Mononuclear cell (primary cell): ENCODE measurements around the gene IGF2BP3. TPM values are rescaled to one million over a fixed set of nuclear protein-coding genes. Genes with fewer than 3 reads are reported as not detected.

Source experiments
- H3K27me3 ChIP-seq: 2 replicates; pipeline ENCODE4 v1.6.0; 2011; ENCODE audit warnings: low read length, control low read depth; ENCODE audit not compliant: insufficient read depth
- H3K4me1 ChIP-seq: 2 replicates; pipeline ENCODE4 v1.5.1; 2011; ENCODE audit warnings: mild to moderate bottlenecking, low read length, control low read depth; ENCODE audit not compliant: insufficient read depth
- H3K4me3 ChIP-seq: 2 replicates; pipeline ENCODE4 v1.5.1; 2011; ENCODE audit warnings: mild to moderate bottlenecking, low read length, moderate library complexity
- H3K9me3 ChIP-seq: 2 replicates; pipeline ENCODE4 v1.5.1; 2011; ENCODE audit warnings: low read depth, mild to moderate bottlenecking, control low read depth, low read length
- total RNA-seq: library from RNA; depleted of rRNA; stranded (reverse); fragments of >200 nt; gene quantifications from one replicate; pipeline ENCODE4 v1.2.3, GENCODE V29; 2012

IGF2BP3 gene
- total RNA-seq, 1 donor: 13.7 TPM

DNA sequence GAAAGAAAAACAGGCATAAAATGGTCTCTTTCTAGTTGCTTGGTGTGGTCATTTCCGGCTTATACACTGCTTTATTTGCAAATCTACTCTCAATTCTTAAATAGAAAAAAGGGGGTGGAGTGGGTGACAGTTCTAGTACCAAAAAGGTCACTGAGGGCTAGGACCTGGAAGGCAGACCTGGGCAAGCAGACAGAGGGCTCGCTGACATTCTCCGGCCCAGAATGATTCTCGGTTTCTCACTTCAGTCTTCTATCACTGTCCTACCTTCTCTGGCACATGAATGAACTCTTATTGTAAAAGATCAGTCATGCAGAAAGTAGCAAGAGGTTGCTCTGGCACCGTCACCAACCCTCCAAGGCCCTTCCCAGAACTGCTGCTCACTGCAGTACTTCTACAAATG lies 117.1 kb downstream of the IGF2BP3 start:
- no peak overlapping the region for H3K4me3 ChIP-seq
- H3K4me1 ChIP-seq: no peaks in the 10 kb centered on the region
- no peaks in the 10 kb centered on the region for H3K9me3 ChIP-seq
- no peaks in the 10 kb centered on the region for H3K27me3 ChIP-seq

DNA sequence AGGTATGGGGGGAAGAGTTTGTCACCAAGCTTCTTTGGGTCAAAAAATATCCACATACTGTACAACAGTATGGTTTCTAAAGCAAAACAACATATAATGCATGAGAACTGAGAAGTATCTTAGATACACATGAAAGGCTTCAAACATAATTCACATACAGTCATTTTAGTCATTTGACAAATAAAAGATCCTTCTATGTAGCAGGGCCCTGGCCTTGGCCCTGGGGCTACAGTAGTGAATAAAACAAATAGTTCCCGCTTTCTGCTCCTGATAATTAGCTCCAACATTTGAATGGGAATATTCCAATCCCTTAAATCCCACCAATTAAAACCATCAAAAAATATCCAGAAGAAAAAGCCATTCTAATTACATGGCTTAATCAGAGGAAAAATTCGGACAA lies 119.8 kb downstream of the IGF2BP3 start:
- H3K9me3 ChIP-seq: no peaks in the 10 kb centered on the region
- peaks cover 24% of the 10 kb centered on the region for H3K4me1 ChIP-seq
- H3K4me3 ChIP-seq: no peak overlapping the region
- H3K27me3 ChIP-seq: no peaks in the 10 kb centered on the region

DNA sequence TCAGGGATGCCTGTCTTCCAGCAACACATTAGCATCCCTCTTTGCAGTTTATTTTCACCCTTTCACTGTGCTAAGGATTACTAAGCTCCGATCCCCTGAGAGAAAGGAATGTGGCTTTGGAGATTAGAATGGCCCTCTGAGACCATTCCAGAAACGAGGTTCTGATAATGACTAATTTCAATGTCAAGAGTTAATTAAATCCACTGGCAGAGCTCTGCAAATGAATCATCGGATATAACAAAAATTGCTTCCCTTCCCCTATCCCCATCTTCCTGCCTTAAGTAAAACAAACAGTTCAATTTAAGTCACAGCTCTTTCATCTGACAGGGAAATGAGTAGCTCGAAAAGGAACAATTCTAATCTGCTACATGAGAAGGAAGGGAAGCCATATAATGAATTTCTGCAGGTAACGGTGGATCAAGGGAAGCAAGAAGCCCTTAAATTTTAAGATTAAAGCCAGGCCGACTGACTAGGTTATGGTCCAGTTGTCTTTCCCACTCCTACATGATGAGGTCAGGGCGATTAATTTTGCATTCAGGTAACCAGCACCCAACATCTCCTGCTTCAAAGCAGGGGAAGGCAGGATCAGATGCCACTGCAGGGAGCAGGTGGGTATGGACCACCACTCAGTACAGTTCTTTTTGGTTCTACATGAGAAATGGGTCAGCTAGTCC lies 120.7 kb downstream of the IGF2BP3 start:
- Histone ChIP-seq H3K4me3 (no peak overlapping the region), H3K4me1 (peaks cover 24% of the 10 kb centered on the region), H3K27me3 (no peaks in the 10 kb centered on the region), H3K9me3 (no peaks in the 10 kb centered on the region)

DNA sequence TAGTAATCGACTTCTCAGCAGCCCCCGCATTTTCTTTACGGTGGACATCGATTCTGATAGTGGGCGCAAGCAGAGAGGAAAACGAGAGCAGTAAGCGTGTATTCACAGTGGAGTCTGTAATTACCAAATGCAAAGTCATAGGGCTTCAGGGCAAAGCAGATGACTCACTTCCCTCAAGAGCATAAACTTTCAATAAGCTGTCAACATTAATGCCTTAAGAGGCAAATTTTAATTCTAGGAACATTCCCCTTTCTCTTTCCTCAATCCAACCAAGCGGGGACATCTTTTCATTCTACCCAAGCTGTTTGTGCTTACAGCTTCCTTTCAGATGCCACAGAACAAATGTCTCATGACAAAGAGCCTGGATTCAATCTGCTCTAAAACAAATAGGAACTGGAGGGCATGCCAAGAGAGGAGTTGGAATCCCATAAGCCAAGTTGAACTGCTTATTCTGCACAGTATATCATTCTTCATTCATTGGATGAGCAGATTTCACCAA lies 122.6 kb downstream of the IGF2BP3 start:
- H3K4me3 ChIP-seq: no peak overlapping the region

DNA sequence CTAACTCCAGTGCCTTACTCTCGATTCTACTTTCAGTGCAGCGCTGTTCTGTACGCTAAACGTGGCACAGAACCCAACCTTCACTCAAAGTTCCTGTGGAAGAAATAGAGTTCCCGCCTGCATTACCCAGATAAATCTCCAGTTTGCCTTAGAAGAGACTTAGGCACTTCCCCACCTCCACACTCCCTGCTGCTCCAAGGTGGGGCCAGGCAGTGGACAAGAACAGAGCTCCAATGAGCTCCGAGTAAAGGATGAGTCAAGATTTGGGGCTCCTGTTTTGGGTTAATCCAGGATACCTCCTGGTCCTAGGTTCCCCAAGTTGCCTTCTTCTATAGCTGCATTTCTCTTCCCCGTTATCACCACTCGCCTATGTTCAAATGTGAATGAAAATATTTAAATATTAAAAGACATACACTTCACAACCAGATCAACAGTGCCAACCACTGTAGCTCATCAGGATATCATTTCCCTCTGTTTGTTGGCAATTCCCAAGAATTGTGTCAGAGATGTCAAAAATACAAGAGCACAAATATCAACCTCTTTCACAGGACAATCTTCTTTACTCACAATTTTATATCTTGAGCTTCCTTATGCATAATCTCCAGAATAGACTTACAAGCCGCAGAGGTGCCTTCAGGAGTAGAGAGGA lies 123.1 kb downstream of the IGF2BP3 start:
- Histone ChIP-seq H3K27me3 (no peaks in the 10 kb centered on the region), H3K4me3 (peak overlapping the region; percentile 47), H3K9me3 (no peaks in the 10 kb centered on the region), H3K4me1 (peaks cover 24% of the 10 kb centered on the region)

More for the DNA sequence above, 122.6 kb downstream of the IGF2BP3 start:
- H3K4me1 ChIP-seq: peaks cover 24% of the 10 kb centered on the region
- no peaks in the 10 kb centered on the region for H3K9me3 ChIP-seq
- no peaks in the 10 kb centered on the region for H3K27me3 ChIP-seq

DNA sequence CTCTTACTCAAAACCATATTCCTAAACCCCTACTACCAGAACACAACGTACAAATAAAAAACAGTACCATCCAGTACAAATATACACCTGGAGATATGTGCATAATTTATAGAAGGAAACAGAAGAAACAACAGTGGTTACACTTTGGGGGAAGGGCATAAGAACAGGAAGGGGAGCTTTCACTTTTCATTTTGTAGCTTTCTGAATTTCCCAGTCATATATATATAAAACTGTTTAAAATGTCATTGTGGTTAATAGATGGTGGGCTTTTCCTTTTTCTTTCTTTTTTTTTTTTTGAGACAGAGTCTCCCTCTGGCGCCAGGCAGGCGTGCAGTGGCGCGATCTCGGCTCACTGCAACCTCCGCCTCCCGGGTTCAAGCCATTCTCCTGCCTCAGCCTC lies 124.0 kb downstream of the IGF2BP3 start:
- Histone ChIP-seq H3K9me3 (no peaks in the 10 kb centered on the region), H3K27me3 (no peaks in the 10 kb centered on the region), H3K4me1 (peaks cover 24% of the 10 kb centered on the region), H3K4me3 (peak overlapping the region; percentile 47)

DNA sequence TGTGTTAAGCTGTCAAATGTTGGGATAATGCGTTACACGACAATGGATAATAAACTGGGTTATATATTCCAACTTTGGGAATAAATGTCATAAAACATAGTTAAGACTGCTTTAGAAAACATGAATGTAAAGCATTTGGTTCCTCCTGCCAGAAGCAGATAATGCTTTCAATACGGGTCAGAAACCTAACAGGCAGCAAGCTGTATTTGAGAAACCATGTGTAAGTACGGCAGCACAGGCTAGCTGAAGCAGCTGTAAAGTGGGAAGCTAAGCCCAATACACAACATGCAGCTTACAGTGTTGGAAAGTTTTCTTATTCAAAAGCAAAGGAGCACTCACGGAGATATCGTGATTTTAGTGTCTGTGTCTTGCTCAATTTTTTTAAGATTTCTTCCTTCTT lies 124.7 kb downstream of the IGF2BP3 start:
- Histone ChIP-seq H3K4me1 (peaks cover 24% of the 10 kb centered on the region), H3K4me3 (no peak overlapping the region), H3K27me3 (no peaks in the 10 kb centered on the region), H3K9me3 (no peaks in the 10 kb centered on the region)

DNA sequence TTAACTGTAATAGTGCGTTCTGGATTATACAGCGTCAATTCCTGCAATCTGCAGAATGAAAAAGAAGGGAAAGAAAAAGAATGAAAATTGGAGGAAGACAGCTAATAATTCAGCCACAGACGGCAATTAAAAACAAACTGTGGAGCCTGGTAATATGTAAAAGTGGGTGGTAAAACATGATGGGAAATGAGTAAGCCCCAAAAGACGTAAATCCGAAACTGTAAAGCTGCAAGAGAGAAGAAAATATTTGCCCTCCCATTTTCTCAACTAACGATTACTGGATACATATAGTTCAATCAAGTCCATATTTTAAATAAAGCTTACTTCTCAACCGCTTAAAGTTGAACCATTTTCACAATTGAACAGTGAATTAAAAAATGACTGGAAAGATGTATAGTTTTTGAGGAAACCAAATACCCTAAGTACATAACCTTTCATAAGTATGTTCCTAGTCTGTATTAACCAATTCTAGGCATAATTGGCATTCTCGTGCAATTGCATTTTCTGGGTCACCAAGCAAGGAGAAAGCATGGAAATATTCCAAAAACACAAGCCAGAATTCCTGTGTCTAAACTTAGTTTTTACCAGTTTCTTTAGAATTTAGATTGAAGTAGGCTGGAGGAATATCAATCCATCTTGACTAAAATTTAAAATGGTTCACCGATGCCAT lies 126.3 kb downstream of the IGF2BP3 start:
- H3K27me3 ChIP-seq: no peaks in the 10 kb centered on the region
- no peaks in the 10 kb centered on the region for H3K9me3 ChIP-seq
- H3K4me3 ChIP-seq: no peak overlapping the region
- peaks cover 24% of the 10 kb centered on the region for H3K4me1 ChIP-seq

DNA sequence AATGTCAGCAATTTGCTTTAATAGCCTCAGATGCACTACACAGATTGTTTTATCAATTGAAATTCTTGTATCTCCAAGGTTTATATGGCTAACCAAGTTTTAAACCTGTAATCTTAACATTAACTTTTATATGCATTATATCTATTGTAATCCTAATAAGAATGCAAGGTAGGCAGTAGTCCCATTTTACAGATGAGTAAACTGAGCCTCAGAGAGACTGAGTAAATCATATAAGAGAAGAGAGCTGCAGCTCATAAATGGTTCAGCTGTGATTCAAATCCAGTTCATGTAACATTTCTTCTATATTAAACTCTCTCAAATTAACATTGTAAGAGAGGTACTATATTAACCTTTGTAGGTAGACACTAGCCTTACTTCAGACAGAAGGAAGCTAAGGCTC lies 127.2 kb downstream of the IGF2BP3 start:
- H3K9me3 ChIP-seq: no peaks in the 10 kb centered on the region
- H3K4me1 ChIP-seq: peaks cover 24% of the 10 kb centered on the region
- no peak overlapping the region for H3K4me3 ChIP-seq
- H3K27me3 ChIP-seq: no peaks in the 10 kb centered on the region

DNA sequence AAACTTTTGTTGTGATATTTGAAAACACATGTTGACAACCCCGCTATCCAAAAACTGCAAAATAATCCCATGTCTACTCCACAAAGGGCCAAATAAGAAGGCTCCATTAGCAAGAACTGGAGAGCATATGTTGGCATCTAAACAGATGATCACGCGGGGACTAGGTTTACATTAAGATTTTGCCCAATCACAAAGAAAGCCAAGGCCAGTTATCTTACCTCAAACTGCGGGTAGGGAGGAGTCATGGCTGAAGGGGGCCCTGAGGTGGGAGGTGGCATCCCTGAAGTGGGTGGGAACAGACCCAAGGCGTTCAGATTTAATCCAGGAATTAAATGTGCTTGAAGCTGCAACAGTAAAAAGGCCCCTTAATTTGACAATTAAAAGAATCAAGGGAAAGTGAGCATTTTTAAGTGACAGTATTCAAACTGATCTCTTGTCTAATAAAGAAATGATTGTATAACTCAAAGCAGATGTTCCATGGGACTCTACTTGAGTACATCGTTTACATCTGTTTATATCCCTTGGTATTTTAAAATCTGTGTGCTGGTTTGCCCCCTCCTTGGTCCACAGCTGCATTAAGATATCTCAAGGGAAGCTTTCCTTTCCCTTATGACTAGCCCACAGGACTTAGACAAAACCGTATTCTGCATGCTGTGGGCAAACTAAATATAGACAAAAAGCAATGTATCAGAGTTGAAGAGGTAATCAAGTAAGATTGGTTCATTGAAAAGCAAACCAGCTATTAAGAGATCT lies 128.3 kb downstream of the IGF2BP3 start:
- Histone ChIP-seq H3K4me3 (no peak overlapping the region), H3K27me3 (peaks cover 3% of the 10 kb centered on the region), H3K9me3 (no peaks in the 10 kb centered on the region), H3K4me1 (peaks cover 16% of the 10 kb centered on the region)

DNA sequence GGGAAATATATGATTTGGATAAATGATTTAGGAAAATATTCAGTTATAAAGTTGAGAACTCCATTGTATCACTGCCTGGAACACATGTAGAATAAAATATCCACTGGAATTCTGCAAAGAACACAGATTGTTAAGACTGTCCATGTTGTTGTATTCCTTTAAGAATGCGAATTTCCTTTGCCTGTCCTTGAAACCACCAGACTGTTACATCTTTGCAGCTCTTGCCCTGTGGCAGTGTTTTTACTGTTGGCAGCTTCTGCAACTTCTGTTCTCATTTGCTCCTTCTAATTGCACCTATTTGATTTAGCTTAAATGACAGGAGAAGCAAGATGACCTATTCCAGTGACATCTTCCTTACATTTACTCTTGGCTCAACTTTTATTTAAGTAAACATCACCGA lies 131.4 kb downstream of the IGF2BP3 start:
- no peak overlapping the region for H3K4me3 ChIP-seq
- H3K4me1 ChIP-seq: no peaks in the 10 kb centered on the region
- H3K27me3 ChIP-seq: peaks cover 3% of the 10 kb centered on the region
- H3K9me3 ChIP-seq: no peaks in the 10 kb centered on the region

DNA sequence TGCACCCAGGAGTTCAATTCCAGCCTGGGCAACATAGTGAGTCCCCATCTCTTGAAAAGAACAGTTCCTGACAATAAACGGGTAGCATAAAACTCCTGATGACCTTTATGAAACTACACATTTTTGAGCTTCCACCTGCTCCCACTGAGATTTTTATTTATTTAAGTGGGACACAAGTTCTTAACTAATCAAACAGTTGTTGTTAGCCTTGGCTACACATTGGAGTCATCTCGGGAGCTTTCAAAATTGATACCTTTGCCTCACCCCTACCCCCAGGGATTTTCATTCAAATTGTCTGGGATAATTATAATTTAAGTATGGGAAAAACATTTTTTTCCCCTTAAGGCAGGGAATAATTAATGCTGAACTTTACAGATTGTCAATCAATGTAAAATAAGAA lies 131.9 kb downstream of the IGF2BP3 start:
- Histone ChIP-seq H3K4me3 (no peak overlapping the region), H3K4me1 (no peaks in the 10 kb centered on the region), H3K9me3 (no peaks in the 10 kb centered on the region), H3K27me3 (peaks cover 3% of the 10 kb centered on the region)

DNA sequence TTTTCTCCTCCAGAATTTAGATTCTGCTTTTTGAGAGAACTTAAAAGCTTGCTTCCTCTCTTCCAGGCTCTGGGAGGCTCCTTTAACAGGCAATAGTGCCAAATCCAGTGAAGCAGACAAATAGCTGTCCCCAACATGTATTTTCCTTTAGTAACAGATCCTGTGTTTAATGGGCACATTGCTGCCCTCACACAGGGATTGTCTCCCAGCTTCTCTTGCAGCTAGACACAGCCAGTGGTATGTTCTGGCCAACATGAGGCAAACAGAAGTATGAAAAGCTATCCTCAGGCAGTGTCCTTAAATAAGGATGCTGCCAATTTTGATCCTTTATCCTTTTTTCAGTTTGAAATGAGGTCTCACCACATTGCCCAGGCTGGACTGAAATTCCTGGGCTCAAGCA lies 132.9 kb downstream of the IGF2BP3 start:
- Histone ChIP-seq H3K4me3 (no peak overlapping the region), H3K4me1 (no peaks in the 10 kb centered on the region), H3K9me3 (no peaks in the 10 kb centered on the region), H3K27me3 (peaks cover 3% of the 10 kb centered on the region)

DNA sequence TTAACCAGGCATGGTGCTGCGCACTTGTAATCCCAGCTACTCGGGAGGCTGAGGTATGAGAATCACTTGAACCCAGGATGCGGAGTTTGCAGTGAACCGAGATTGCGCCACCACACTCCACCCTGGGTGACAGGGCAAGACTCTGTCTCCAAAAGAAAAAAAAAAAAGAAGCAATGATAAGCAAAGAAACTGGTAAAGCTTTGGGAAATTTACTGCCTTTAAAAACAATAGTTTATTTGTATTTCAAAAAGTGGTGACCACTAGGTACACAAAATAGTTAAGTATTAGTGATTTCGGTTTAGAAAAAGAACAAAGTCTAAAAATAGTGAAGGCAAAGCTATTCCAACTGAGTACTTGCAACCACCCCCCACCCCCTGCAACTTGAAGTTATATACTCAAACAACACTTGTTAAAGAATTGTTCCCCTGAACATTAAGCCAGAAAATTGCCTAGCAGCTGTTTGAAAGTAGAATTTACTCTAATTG lies 133.4 kb downstream of the IGF2BP3 start:
- H3K27me3 ChIP-seq: peaks cover 3% of the 10 kb centered on the region
- H3K4me3 ChIP-seq: no peak overlapping the region
- H3K9me3 ChIP-seq: no peaks in the 10 kb centered on the region
- H3K4me1 ChIP-seq: no peaks in the 10 kb centered on the region

DNA sequence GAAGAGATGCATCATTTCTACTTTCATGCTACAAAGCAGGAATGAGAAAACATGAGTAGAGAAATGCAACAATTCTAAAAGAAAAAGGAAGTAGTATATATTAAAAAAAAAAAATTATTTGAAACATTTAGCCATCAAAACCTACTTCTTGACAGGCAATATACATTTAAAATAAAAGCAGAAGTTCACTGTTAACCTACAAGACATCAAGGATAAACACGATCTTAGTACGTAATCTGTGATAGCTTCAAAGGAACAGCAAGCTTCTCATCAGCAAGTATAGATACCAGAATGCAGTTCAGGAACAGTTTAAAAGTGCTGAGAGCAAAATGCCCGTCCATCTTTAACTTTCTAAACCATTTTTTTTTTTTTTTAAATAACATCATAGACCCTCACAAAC lies 134.2 kb downstream of the IGF2BP3 start:
- no peaks in the 10 kb centered on the region for H3K4me1 ChIP-seq
- H3K9me3 ChIP-seq: no peaks in the 10 kb centered on the region
- H3K27me3 ChIP-seq: peaks cover 3% of the 10 kb centered on the region
- H3K4me3 ChIP-seq: no peak overlapping the region
